H9 (cell line): ENCODE measurements around the gene PMF1. TPM values are rescaled to one million over a fixed set of nuclear protein-coding genes. Genes with fewer than 3 reads are reported as not detected.

Experiments used
- DNase-seq: peaks from one replicate; pipeline ENCODE4 v3.0.0-alpha.2; 2017
- H2AFZ ChIP-seq: one replicate; pipeline ENCODE4 v1.6.1; 2013; ENCODE audit warnings: mild to moderate bottlenecking, low read length, control low read depth, moderate library complexity
- H2AK5ac ChIP-seq: 2 replicates; pipeline ENCODE4 v1.6.1; 2013; ENCODE audit warnings: low read length, control low read depth, mixed read lengths; ENCODE audit not compliant: insufficient read length
- H2BK120ac ChIP-seq: one replicate; pipeline ENCODE4 v1.6.1; 2013; ENCODE audit warnings: low read depth, mild to moderate bottlenecking, low read length, control low read depth, inconsistent platforms; ENCODE audit not compliant: poor library complexity, severe bottlenecking
- H2BK12ac ChIP-seq: 2 replicates; pipeline ENCODE4 v1.6.1; 2013; ENCODE audit warnings: low read length, control low read depth, mixed read lengths, low read depth; ENCODE audit not compliant: insufficient read length
- H2BK15ac ChIP-seq: 2 replicates; pipeline ENCODE4 v1.6.1; 2013; ENCODE audit warnings: low read depth, low read length, control low read depth
- H2BK20ac ChIP-seq: one replicate; pipeline ENCODE4 v1.6.1; 2013; ENCODE audit warnings: low read depth, mild to moderate bottlenecking, low read length, control low read depth, inconsistent platforms; ENCODE audit not compliant: poor library complexity, severe bottlenecking
- H2BK5ac ChIP-seq: 2 replicates; pipeline ENCODE4 v1.6.1; 2013; ENCODE audit warnings: low read length, control low read depth, mixed read lengths; ENCODE audit not compliant: insufficient read length
- H3K14ac ChIP-seq: 2 replicates; pipeline ENCODE4 v1.6.1; 2013; ENCODE audit warnings: low read length, control low read depth; ENCODE audit not compliant: insufficient read depth
- H3K18ac ChIP-seq: 2 replicates; pipeline ENCODE4 v1.6.1; 2013; ENCODE audit warnings: low read depth, mild to moderate bottlenecking, mixed read lengths, low read length, control low read depth; ENCODE audit not compliant: insufficient read length
- H3K23ac ChIP-seq: 2 replicates; pipeline ENCODE4 v1.6.1; 2013; ENCODE audit warnings: low read length, control low read depth, mixed read lengths, low read depth; ENCODE audit not compliant: insufficient read length
- H3K23me2 ChIP-seq: 2 replicates; pipeline ENCODE4 v1.6.1; 2013; ENCODE audit warnings: low read depth, mild to moderate bottlenecking, mixed read lengths, low read length, control low read depth; ENCODE audit not compliant: insufficient read length, poor library complexity, severe bottlenecking
- H3K27ac ChIP-seq: 2 replicates; pipeline ENCODE4 v1.5.1; 2013; ENCODE audit warnings: low read length, control low read depth, mixed read lengths, low read depth; ENCODE audit not compliant: insufficient read length
- H3K27me3 ChIP-seq: 2 replicates; pipeline ENCODE4 v1.6.1; 2013; ENCODE audit warnings: low read length, control low read depth, inconsistent platforms; ENCODE audit not compliant: insufficient read depth
- H3K4ac ChIP-seq: 2 replicates; pipeline ENCODE4 v1.6.1; 2013; ENCODE audit warnings: low read depth, mild to moderate bottlenecking, control low read depth, inconsistent platforms, low read length, moderate library complexity
- H3K4me1 ChIP-seq: 2 replicates; pipeline ENCODE4 v1.6.1; 2013; ENCODE audit warnings: low read length, control low read depth, inconsistent platforms; ENCODE audit not compliant: insufficient read depth
- H3K4me2 ChIP-seq: 2 replicates; pipeline ENCODE4 v1.6.1; 2013; ENCODE audit warnings: low read length, control low read depth, mixed read lengths; ENCODE audit not compliant: insufficient read length, insufficient read depth
- H3K56ac ChIP-seq: 2 replicates; pipeline ENCODE4 v1.6.1; 2013; ENCODE audit warnings: low read depth, mild to moderate bottlenecking, mixed read lengths, low read length, control low read depth; ENCODE audit not compliant: insufficient read length
- H3K79me1 ChIP-seq: 2 replicates; pipeline ENCODE4 v1.6.1; 2013; ENCODE audit warnings: low read depth, mild to moderate bottlenecking, moderate library complexity, low read length, control low read depth, inconsistent platforms; ENCODE audit not compliant: insufficient read depth, poor library complexity, severe bottlenecking
- H3K79me2 ChIP-seq: 2 replicates; pipeline ENCODE4 v1.6.1; 2013; ENCODE audit warnings: low read length, control low read depth, inconsistent platforms; ENCODE audit not compliant: insufficient read depth
- H3K9ac ChIP-seq: 2 replicates; pipeline ENCODE4 v1.6.1; 2013; ENCODE audit warnings: low read length, control low read depth, mixed read lengths; ENCODE audit not compliant: insufficient read length; ENCODE audit errors: extremely low read depth
- H3K9me3 ChIP-seq: one replicate; pipeline ENCODE4 v1.6.1; 2013; ENCODE audit warnings: low read depth, low read length, inconsistent platforms; ENCODE audit not compliant: control insufficient read depth
- H3T11ph ChIP-seq: one replicate; pipeline ENCODE4 v1.6.1; 2013; ENCODE audit warnings: mild to moderate bottlenecking, low read length, control low read depth, inconsistent platforms
- H4K20me1 ChIP-seq: one replicate; pipeline ENCODE4 v1.6.1; 2013; ENCODE audit not compliant: control insufficient read depth, insufficient read length, insufficient read depth
- H4K5ac ChIP-seq: 2 replicates; pipeline ENCODE4 v1.6.1; 2013; ENCODE audit warnings: low read depth, mild to moderate bottlenecking, mixed read lengths, low read length, control low read depth; ENCODE audit not compliant: insufficient read length
- H4K8ac ChIP-seq: replicated peaks from 2 replicates; pipeline ENCODE4 v1.6.1; 2013; ENCODE audit warnings: low read length, control low read depth, mixed read lengths, low read depth; ENCODE audit not compliant: insufficient read length
- H4K91ac ChIP-seq: 2 replicates; pipeline ENCODE4 v1.6.1; 2013; ENCODE audit warnings: low read depth, mild to moderate bottlenecking, moderate library complexity, mixed read lengths, low read length, control low read depth; ENCODE audit not compliant: insufficient read length
- H3K27ac Mint-ChIP-seq, 3 experiments: 2 replicates in 2 of 3; 3 replicates in 1 of 3; pipeline ENCODE4 v1.8.0; 2020 to 2021; ENCODE audit warnings: mixed read lengths in 3 of 3, mild to moderate bottlenecking in 1 of 3, moderate library complexity in 1 of 3
- H3K27me3 Mint-ChIP-seq: 2 replicates; pipeline ENCODE4 v1.8.0; 2021; ENCODE audit warnings: low read depth, mild to moderate bottlenecking, moderate library complexity, mixed read lengths
- H3K36me3 Mint-ChIP-seq, 3 experiments: 2 replicates in 2 of 3; 3 replicates in 1 of 3; pipeline ENCODE4 v1.8.0; 2020 to 2021; ENCODE audit warnings: low read depth in 3 of 3, mixed read lengths in 3 of 3; ENCODE audit not compliant: insufficient read depth in 1 of 3
- H3K4me1 Mint-ChIP-seq, 2 experiments: 2 replicates each; pipeline ENCODE4 v1.8.0; 2020; ENCODE audit warnings: mixed read lengths in 2 of 2
- H3K4me3 Mint-ChIP-seq, 2 experiments: 2 replicates in 1 of 2; 3 replicates in 1 of 2; pipeline ENCODE4 v1.8.0; 2020 to 2021; ENCODE audit warnings: mild to moderate bottlenecking in 2 of 2, mixed read lengths in 2 of 2, moderate library complexity in 1 of 2
- H3K9me3 Mint-ChIP-seq, 2 experiments: 2 replicates in 1 of 2; 3 replicates in 1 of 2; pipeline ENCODE4 v1.8.0; 2020; ENCODE audit warnings: mild to moderate bottlenecking in 2 of 2, mixed read lengths in 2 of 2, moderate library complexity in 1 of 2
- CTCF ChIP-seq: fragments of 200-600 bp; sonication (generic); conservative IDR thresholded peaks from 3 replicates; pipeline ENCODE4 v1.8.0; 2021; ENCODE audit warnings: antibody characterized with exemption, mild to moderate bottlenecking
- WGBS: extraction: QIAGEN DNeasy Blood & Tissue Kit; methylation state at CpG from one replicate; pipeline ENCODE4 v1.1.7; 2013; ENCODE audit warnings: missing lambda C conversion rate, low lambda C conversion rate, mixed read lengths; ENCODE audit not compliant: insufficient read length; ENCODE audit errors: extremely low coverage; 5-methylcytosine and 5-hydroxymethylcytosine counted together
- total RNA-seq: library from RNA; stranded (reverse); gene quantifications from 2 replicates; pipeline ENCODE4 v1.2.1, GENCODE V29; 2021

The PMF1 gene
- total RNA-seq, 1 experiment from 2014 or later: 136 TPM

GRCh38 chr1:156251527-156251926, 38.7 kb downstream of the PMF1 start:
- H4K5ac ChIP-seq: no peak overlapping the region
- H3K9me3 ChIP-seq: no peaks in the 10 kb centered on the region
- H2BK12ac ChIP-seq: no peak overlapping the region
- no peaks in the 10 kb centered on the region for H3K23me2 ChIP-seq
- no peak overlapping the region for H3K18ac ChIP-seq
- H4K8ac ChIP-seq: no peak overlapping the region
- no peak overlapping the region for H2BK120ac ChIP-seq
- no peak overlapping the region for H2BK20ac ChIP-seq
- TF ChIP-seq CTCF: no peak
- H3K27me3 ChIP-seq: no peaks in the 10 kb centered on the region
- no peak overlapping the region for H3K4ac ChIP-seq
- no peak overlapping the region for H2AFZ ChIP-seq
- H3K9ac ChIP-seq: no peak overlapping the region
- Mint-ChIP-seq H3K9me3 (no peaks in the 10 kb centered on the region), H3K27me3 (no peaks in the 10 kb centered on the region), H3K36me3 (peaks cover 33 to 65% (median 60%) of the 10 kb centered on the region in 3 experiments), H3K4me1 (peaks cover 15 to 17% of the 10 kb centered on the region in 2 experiments), H3K4me3 (no peak overlapping the region), H3K27ac (no peak overlapping the region)
- no peak overlapping the region for H2AK5ac ChIP-seq
- H3K14ac ChIP-seq: no peak overlapping the region
- peaks cover 2% of the 10 kb centered on the region; the same call in 1 of the 2 replicates for H3K4me1 ChIP-seq
- H3K79me2 ChIP-seq: no peaks in the 10 kb centered on the region
- no peak overlapping the region for H3T11ph ChIP-seq
- H2BK5ac ChIP-seq: no peak overlapping the region
- no peak overlapping the region for H2BK15ac ChIP-seq
- H4K20me1 ChIP-seq: no peaks in the 10 kb centered on the region
- H3K79me1 ChIP-seq: no peaks in the 10 kb centered on the region
- H4K91ac ChIP-seq: no peak overlapping the region
- H3K23ac ChIP-seq: no peak overlapping the region
- H3K27ac ChIP-seq: no peak overlapping the region
- H3K4me2 ChIP-seq: no peak overlapping the region
- no peak overlapping the region for H3K56ac ChIP-seq
- no CpG with 5 or more reads among the region's 3 CpGs for WGBS
- no peak for DNase-seq
